Tibial nerve (tissue), 4 donors: ENCODE measurements around the gene TRERF1. TPM values are rescaled to one million over a fixed set of nuclear protein-coding genes. Genes with fewer than 3 reads are reported as not detected.

Experiments
- DNase-seq, 2 donors: peaks; one replicate each; pipeline ENCODE4 v3.0.0-alpha.2; 2019; ENCODE audit warnings: low spot score in 2 of 2
- H3K27ac ChIP-seq, 4 donors: fragments of 200-600 bp; sonication (generic) in 3 of 4; one replicate each; pipeline ENCODE4 v1.5.1; 2017 to 2019; ENCODE audit warnings: mild to moderate bottlenecking in 1 of 4
- H3K27me3 ChIP-seq, 2 donors: fragments of 200-600 bp; sonication (generic) in 1 of 2; one replicate each; pipeline versions ENCODE4 v1.5.1 to v1.6.0; 2017 to 2019
- H3K36me3 ChIP-seq, 3 donors: fragments of 200-600 bp; sonication (generic); one replicate each; pipeline ENCODE4 v1.5.1; 2018 to 2019
- H3K4me1 ChIP-seq, 4 donors: fragments of 200-600 bp; sonication (generic) in 3 of 4; one replicate each; pipeline ENCODE4 v1.5.1; 2017 to 2019
- H3K4me3 ChIP-seq, 4 donors: fragments of 200-600 bp; sonication (generic) in 3 of 4; one replicate each; pipeline ENCODE4 v1.5.1; 2017 to 2019; ENCODE audit warnings: mild to moderate bottlenecking in 1 of 4, moderate library complexity in 1 of 4
- H3K9me3 ChIP-seq, 4 donors: fragments of 200-600 bp; sonication (generic) in 3 of 4; one replicate each; pipeline ENCODE4 v1.5.1; 2017 to 2019
- CTCF ChIP-seq, 5 experiments: fragments of 200-600 bp in 3 of 5; fragments of 450-650 bp in 2 of 5; sonication (generic) in 3 of 5; IDR thresholded peaks; one replicate each; pipeline ENCODE4 v1.5.1; 2016 to 2019; ENCODE audit warnings: antibody characterized with exemption in 5 of 5, mild to moderate bottlenecking in 3 of 5, moderate library complexity in 2 of 5
- EP300 ChIP-seq, 2 donors: sonication (generic); formaldehyde crosslinking; IDR thresholded peaks; one replicate each; pipeline ENCODE4 v1.6.1; 2017; ENCODE audit warnings: antibody characterized with exemption in 2 of 2, mild to moderate bottlenecking in 1 of 2
- POLR2A ChIP-seq, 2 donors: fragments of 450-650 bp; IDR thresholded peaks; one replicate each; pipeline ENCODE4 v1.6.1; 2017; ENCODE audit warnings: antibody characterized with exemption in 2 of 2, mild to moderate bottlenecking in 2 of 2, moderate library complexity in 2 of 2
- WGBS, 2 donors: methylation state at CpG; one replicate each; pipeline ENCODE4 v1.1.5; 2018; 5-methylcytosine and 5-hydroxymethylcytosine counted together
- total RNA-seq, 4 donors: library from RNA; depleted of rRNA; stranded (reverse); fragments of >200 nt; gene quantifications; one replicate each; pipeline ENCODE4 v1.1.0, GENCODE V29; 2016

TRERF1 gene
- total RNA-seq, 4 donors from 2014 or later = 4.2 to 7.2 (median 4.9) TPM

- H3K27ac ChIP-seq = no peak overlapping the region
- no peak overlapping the region for H3K4me3 ChIP-seq
- DNase-seq = no peak
- no peaks in the 10 kb centered on the region for H3K9me3 ChIP-seq
- H3K27me3 ChIP-seq = no peaks in the 10 kb centered on the region
- TF ChIP-seq EP300 (IDR thresholded peaks at IDR 0.05) (no peak), POLR2A (IDR thresholded peaks at IDR 0.05) (no peak), CTCF (IDR thresholded peaks at IDR 0.05) (no peak)
- peaks cover 0 to 26% (median 0%) of the 10 kb centered on the region in 3 donors for H3K36me3 ChIP-seq
- WGBS, 2 donors = 86 to 88% methylated on average over 8 of the region's 8 CpGs
- H3K4me1 ChIP-seq = peaks cover 0 to 15% (median 2%) of the 10 kb centered on the region in 4 donors
Observed at GRCh38 chr6:42363926-42364849, 87.5 kb downstream of the TRERF1 start.

GRCh38 chr6:42361036-42361435, 90.7 kb downstream of the TRERF1 start:
- TF ChIP-seq EP300 (IDR thresholded peaks at IDR 0.05) = no peak
- no peak for TF ChIP-seq POLR2A (IDR thresholded peaks at IDR 0.05)
- no peak for TF ChIP-seq CTCF (IDR thresholded peaks at IDR 0.05)
- Histone ChIP-seq H3K9me3 (no peaks in the 10 kb centered on the region), H3K27ac (no peak overlapping the region), H3K4me1 (no peaks in the 10 kb centered on the region), H3K27me3 (no peaks in the 10 kb centered on the region), H3K36me3 (peaks cover 0 to 26% (median 0%) of the 10 kb centered on the region in 3 donors), H3K4me3 (no peak overlapping the region)
- 91 to 100% methylated on average over 3 of the region's 3 CpGs for WGBS, 2 donors
- no peak for DNase-seq

GRCh38 chr6:42359021-42359420, 92.7 kb downstream of the TRERF1 start:
- Histone ChIP-seq H3K36me3 (peaks cover 0 to 26% (median 0%) of the 10 kb centered on the region in 3 donors), H3K27ac (no peak overlapping the region), H3K4me1 (no peaks in the 10 kb centered on the region), H3K4me3 (no peak overlapping the region), H3K9me3 (no peaks in the 10 kb centered on the region), H3K27me3 (no peaks in the 10 kb centered on the region)
- TF ChIP-seq CTCF (IDR thresholded peaks at IDR 0.05) = no peak
- no peak for TF ChIP-seq POLR2A (IDR thresholded peaks at IDR 0.05)
- no peak for TF ChIP-seq EP300 (IDR thresholded peaks at IDR 0.05)
- no peak for DNase-seq
- 86 to 90% methylated on average over 5 of the region's 5 CpGs for WGBS, 2 donors

GRCh38 chr6:42355416-42355815, 96.3 kb downstream of the TRERF1 start:
- H3K27ac ChIP-seq = no peak overlapping the region
- peaks cover 0 to 3% (median 0%) of the 10 kb centered on the region in 3 donors for H3K36me3 ChIP-seq
- H3K27me3 ChIP-seq = no peaks in the 10 kb centered on the region
- no peak overlapping the region for H3K4me3 ChIP-seq
- no peaks in the 10 kb centered on the region for H3K9me3 ChIP-seq
- no peaks in the 10 kb centered on the region for H3K4me1 ChIP-seq
- TF ChIP-seq EP300 (IDR thresholded peaks at IDR 0.05) (no peak), POLR2A (IDR thresholded peaks at IDR 0.05) (no peak), CTCF (IDR thresholded peaks at IDR 0.05) (no peak)
- DNase-seq = no peak
- WGBS, 2 donors = 76% methylated on average over 3 of the region's 3 CpGs

GRCh38 chr6:42354702-42355101, 97.0 kb downstream of the TRERF1 start:
- Histone ChIP-seq H3K27ac (no peak overlapping the region), H3K36me3 (peaks cover 0 to 3% (median 0%) of the 10 kb centered on the region in 3 donors), H3K27me3 (no peaks in the 10 kb centered on the region), H3K9me3 (no peaks in the 10 kb centered on the region), H3K4me3 (no peak overlapping the region), H3K4me1 (no peaks in the 10 kb centered on the region)
- DNase-seq = no peak
- WGBS, 2 donors = 54 to 65% methylated on average over 1 of the region's 1 CpG
- TF ChIP-seq CTCF (IDR thresholded peaks at IDR 0.05) = no peak
- TF ChIP-seq POLR2A (IDR thresholded peaks at IDR 0.05) = no peak
- TF ChIP-seq EP300 (IDR thresholded peaks at IDR 0.05) = no peak
